IMR-90 (cell line): ENCODE measurements around the gene CAPN8. TPM values are rescaled to one million over a fixed set of nuclear protein-coding genes. Genes with fewer than 3 reads are reported as not detected.

Experiments used
- ATAC-seq: fragments of 200-7000 bp; cut with Tn5 transposase; 2 replicates; pipeline ENCODE4 v1.9.1; 2020; ENCODE audit warnings: low read depth, mild to moderate bottlenecking, moderate library complexity
- BruUV-seq: library from RNA; stranded (reverse); fragments of 400-500 nt; replicated peaks from 2 replicates; lab custom pipeline; 2021; lab: Mats Ljungman, UMichigan
- CTCF ChIA-PET: fragments of 300-600 bp; formaldehyde crosslinking; extraction: SDS; loops from one replicate; lab custom pipeline; 2021; ENCODE audit warnings: antibody characterized with exemption; lab: Yijun Ruan, JAX
- POLR2A ChIA-PET: fragments of 300-600 bp; sonication (Branson Sonifier 250); formaldehyde crosslinking; loops from one replicate; lab custom pipeline; 2022; ENCODE audit warnings: antibody characterized with exemption; ENCODE audit not compliant: unreplicated experiment; lab: Charles Lee
- DNase-seq: peaks from one replicate; pipeline ENCODE4 v3.0.0; 2013
- H2AFZ ChIP-seq: replicated peaks from 2 replicates; pipeline ENCODE3; 2013; ENCODE audit warnings: low read length, mild to moderate bottlenecking; ENCODE audit not compliant: poor library complexity
- H2AK5ac ChIP-seq: 2 replicates; pipeline ENCODE4 v1.6.1; 2013; ENCODE audit warnings: low read depth, low read length, inconsistent platforms
- H2AK9ac ChIP-seq: replicated peaks from 2 replicates; pipeline ENCODE3; 2013; ENCODE audit warnings: mild to moderate bottlenecking, low read depth, low read length, moderate library complexity; ENCODE audit not compliant: poor library complexity
- H2BK120ac ChIP-seq: 2 replicates; pipeline ENCODE4 v1.6.1; 2013; ENCODE audit warnings: low read depth, low read length, inconsistent platforms
- H2BK15ac ChIP-seq: 3 replicates; pipeline ENCODE4 v1.6.1; 2013; ENCODE audit warnings: low read depth, low read length, inconsistent platforms
- H2BK20ac ChIP-seq: 2 replicates; pipeline ENCODE4 v1.6.1; 2013; ENCODE audit warnings: low read depth, mild to moderate bottlenecking, inconsistent platforms, low read length, moderate library complexity
- H2BK5ac ChIP-seq: 2 replicates; pipeline ENCODE4 v1.6.1; 2013; ENCODE audit warnings: mild to moderate bottlenecking, low read depth, low read length, inconsistent platforms; ENCODE audit not compliant: poor library complexity, severe bottlenecking
- H3K14ac ChIP-seq: replicated peaks from 2 replicates; pipeline ENCODE4 v1.6.1; 2013; ENCODE audit warnings: low read depth, low read length, inconsistent platforms
- H3K18ac ChIP-seq: 2 replicates; pipeline ENCODE4 v1.6.1; 2013; ENCODE audit warnings: low read depth, low read length, control low read depth
- H3K23ac ChIP-seq: 2 replicates; pipeline ENCODE4 v1.6.1; 2013; ENCODE audit warnings: low read depth, low read length, inconsistent platforms
- H3K27ac ChIP-seq: 2 replicates; pipeline ENCODE4 v1.5.1; 2013; ENCODE audit warnings: mild to moderate bottlenecking, control low read depth, low read length; ENCODE audit not compliant: insufficient read depth
- H3K27me3 ChIP-seq: 2 replicates; pipeline ENCODE4 v1.6.1; 2013; ENCODE audit warnings: low read length; ENCODE audit not compliant: control insufficient read depth, insufficient read depth
- H3K36me3 ChIP-seq: 2 replicates; pipeline ENCODE4 v1.6.1; 2013; ENCODE audit warnings: low read length, mixed read lengths; ENCODE audit not compliant: control insufficient read depth, insufficient read depth
- H3K4ac ChIP-seq: 2 replicates; pipeline ENCODE4 v1.6.1; 2013; ENCODE audit warnings: low read depth, low read length, inconsistent platforms
- H3K4me1 ChIP-seq: 2 replicates; pipeline ENCODE4 v1.6.1; 2013; ENCODE audit warnings: low read length, mixed read lengths; ENCODE audit not compliant: control insufficient read depth, insufficient read depth
- H3K4me2 ChIP-seq: 2 replicates; pipeline ENCODE4 v1.6.1; 2013; ENCODE audit warnings: low read depth, mild to moderate bottlenecking, control low read depth, low read length, moderate library complexity
- H3K4me3 ChIP-seq: 2 replicates; pipeline ENCODE4 v1.5.1; 2013; ENCODE audit warnings: low read depth, mild to moderate bottlenecking, control low read depth, low read length, moderate library complexity; ENCODE audit not compliant: insufficient read depth
- H3K56ac ChIP-seq: 2 replicates; pipeline ENCODE4 v1.6.1; 2013; ENCODE audit warnings: low read length, inconsistent platforms; ENCODE audit not compliant: insufficient read depth; ENCODE audit errors: extremely low read depth
- H3K79me1 ChIP-seq, 2 experiments: 2 replicates each; pipeline ENCODE4 v1.6.1; 2013; ENCODE audit warnings: low read length in 2 of 2, inconsistent platforms in 1 of 2, low read depth in 1 of 2
- H3K9ac ChIP-seq: 2 replicates; pipeline ENCODE4 v1.6.1; 2013; ENCODE audit warnings: low read depth, low read length, control low read depth
- H3K9me1 ChIP-seq: 2 replicates; pipeline ENCODE4 v1.6.1; 2013; ENCODE audit warnings: low read length, inconsistent platforms; ENCODE audit not compliant: insufficient read depth
- H3K9me3 ChIP-seq: 2 replicates; pipeline ENCODE4 v1.6.1; 2013; ENCODE audit warnings: low read length; ENCODE audit not compliant: control insufficient read depth, insufficient read depth
- H4K20me1 ChIP-seq: 2 replicates; pipeline ENCODE4 v1.6.1; 2013; ENCODE audit warnings: low read length, inconsistent platforms; ENCODE audit not compliant: insufficient read depth
- H4K5ac ChIP-seq: 2 replicates; pipeline ENCODE4 v1.6.1; 2013; ENCODE audit warnings: mild to moderate bottlenecking, low read depth, low read length, control low read depth
- H4K8ac ChIP-seq, 2 experiments: 2 replicates each; pipeline ENCODE4 v1.6.1; 2013; ENCODE audit warnings: low read depth in 2 of 2, low read length in 2 of 2, control low read depth in 1 of 2, inconsistent platforms in 1 of 2
- H4K91ac ChIP-seq: 2 replicates; pipeline ENCODE4 v1.6.1; 2013; ENCODE audit warnings: low read depth, low read length, inconsistent platforms; ENCODE audit not compliant: insufficient read depth
- FOS ChIP-seq: fragments of 150-350 bp; IDR thresholded peaks from 2 replicates; pipeline ENCODE4 v1.6.1; 2016; ENCODE audit warnings: low read depth, low read length
- RAD21 ChIP-seq: IDR thresholded peaks from 2 replicates; pipeline ENCODE4 v1.6.1; 2012; ENCODE audit warnings: low read length, improper control_type of control experiment
- SMC3 ChIP-seq: fragments of 150-350 bp; IDR thresholded peaks from 2 replicates; pipeline ENCODE4 v1.6.1; 2016; ENCODE audit warnings: low read depth, mild to moderate bottlenecking, antibody characterized with exemption, low read length, moderate library complexity
- WGBS, 2 experiments: methylation state at CpG; one replicate each; pipeline versions ENCODE4 v1.1.5 to v1.1.7; 2013; ENCODE audit warnings: missing lambda C conversion rate in 2 of 2; ENCODE audit not compliant: insufficient read length in 1 of 2; ENCODE audit errors: extremely low coverage in 2 of 2; 5-methylcytosine and 5-hydroxymethylcytosine counted together
- dilution Hi-C: fragments of 300-500 bp; cut with HindIII; formaldehyde crosslinking; loops from one replicate; pipeline ENCODE4 v1.14.3; 2018; ENCODE audit warnings: low sequenced_read_pairs; ENCODE audit not compliant: unreplicated experiment
- in situ Hi-C: fragments of 300-500 bp; cut with MboI; formaldehyde crosslinking; loops from 3 replicates; pipeline ENCODE4 v1.14.3; 2019; ENCODE audit warnings: low sequenced_read_pairs, inconsistent platforms, mixed read lengths
- intact Hi-C: fragments of 100-400 bp; cut with micrococcal nuclease; formaldehyde crosslinking; loops from 2 replicates; pipeline ENCODE4 v1.10.0; 2022
- polyA plus RNA-seq, 3 experiments: library from polyadenylated mRNA; depleted of rRNA; stranded (reverse); fragments of >200 nt; gene quantifications; 2 replicates each; pipeline ENCODE4 v1.2.3, GENCODE V29; 2012; ENCODE audit warnings: low replicate concordance in 1 of 3
- total RNA-seq: library from RNA; depleted of rRNA; stranded (reverse); fragments of >200 nt; gene quantifications from 2 replicates; pipeline ENCODE4 v1.2.3, GENCODE V29; 2012
- TF ChIP-seq, protein P1 (sequence below): conservative IDR thresholded peaks from 2 replicates; pipeline ENCODE4 v1.5.1; 2012; ENCODE audit warnings: mild to moderate bottlenecking, low read depth, low read length, improper control_type of control experiment

Gene CAPN8
- total and polyA plus RNA-seq, 2 of the 4 experiments (the other 2 are of a cell fraction): not detected

- POLR2A ChIA-PET: no interaction called here
- in situ Hi-C loops: no loop called here
Measured at GRCh38 chr1:223531742-223532341, 133.7 kb downstream of the CAPN8 start.

More at GRCh38 chr1:223531742-223532341, 133.7 kb downstream of the CAPN8 start:
- no peaks in the 10 kb centered on the region for H3K9me1 ChIP-seq
- H3K27me3 ChIP-seq: peaks cover 7% of the 10 kb centered on the region
- no peak overlapping the region for H3K4me2 ChIP-seq
- H3K18ac ChIP-seq: no peak overlapping the region
- no peak overlapping the region for H3K4ac ChIP-seq
- H2BK15ac ChIP-seq: no peak overlapping the region
- H3K9me3 ChIP-seq: no peaks in the 10 kb centered on the region
- no peaks in the 10 kb centered on the region for H3K36me3 ChIP-seq
- H3K4me3 ChIP-seq: no peak overlapping the region
- no peak for TF ChIP-seq FOS
- TF ChIP-seq RAD21: peak; percentile 54
- peak; percentile 40 for TF ChIP-seq SMC3
- TF ChIP-seq, protein P1, sequence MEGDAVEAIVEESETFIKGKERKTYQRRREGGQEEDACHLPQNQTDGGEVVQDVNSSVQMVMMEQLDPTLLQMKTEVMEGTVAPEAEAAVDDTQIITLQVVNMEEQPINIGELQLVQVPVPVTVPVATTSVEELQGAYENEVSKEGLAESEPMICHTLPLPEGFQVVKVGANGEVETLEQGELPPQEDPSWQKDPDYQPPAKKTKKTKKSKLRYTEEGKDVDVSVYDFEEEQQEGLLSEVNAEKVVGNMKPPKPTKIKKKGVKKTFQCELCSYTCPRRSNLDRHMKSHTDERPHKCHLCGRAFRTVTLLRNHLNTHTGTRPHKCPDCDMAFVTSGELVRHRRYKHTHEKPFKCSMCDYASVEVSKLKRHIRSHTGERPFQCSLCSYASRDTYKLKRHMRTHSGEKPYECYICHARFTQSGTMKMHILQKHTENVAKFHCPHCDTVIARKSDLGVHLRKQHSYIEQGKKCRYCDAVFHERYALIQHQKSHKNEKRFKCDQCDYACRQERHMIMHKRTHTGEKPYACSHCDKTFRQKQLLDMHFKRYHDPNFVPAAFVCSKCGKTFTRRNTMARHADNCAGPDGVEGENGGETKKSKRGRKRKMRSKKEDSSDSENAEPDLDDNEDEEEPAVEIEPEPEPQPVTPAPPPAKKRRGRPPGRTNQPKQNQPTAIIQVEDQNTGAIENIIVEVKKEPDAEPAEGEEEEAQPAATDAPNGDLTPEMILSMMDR: peak; percentile 53
- H4K5ac ChIP-seq: no peak overlapping the region
- H4K8ac ChIP-seq: no peak overlapping the region
- no peaks in the 10 kb centered on the region for H3K4me1 ChIP-seq
- no peak overlapping the region for H3K14ac ChIP-seq
- no peak overlapping the region for H3K9ac ChIP-seq
- CTCF ChIA-PET: no interaction called here
- H3K79me1 ChIP-seq: no peaks in the 10 kb centered on the region
- DNase-seq (peak; percentile 19), ATAC-seq (no peak)
- no peak overlapping the region for H2AFZ ChIP-seq
- no TSS peak for BruUV-seq
- no peak overlapping the region for H4K91ac ChIP-seq
- no peak overlapping the region for H3K56ac ChIP-seq
- no peak overlapping the region for H2BK120ac ChIP-seq
- 0% methylated on average over 1 of the region's 11 CpGs; no CpG with 5 or more reads in 1 of the 2 experiments for WGBS, 2 experiments
- no peak overlapping the region for H3K23ac ChIP-seq
- no peaks in the 10 kb centered on the region for H4K20me1 ChIP-seq
- H2BK20ac ChIP-seq: no peak overlapping the region
- no peak overlapping the region for H2AK5ac ChIP-seq
- no peak overlapping the region for H2BK5ac ChIP-seq
- dilution Hi-C loops (no loop called here), intact Hi-C loops (loop anchor here (2.0 kb wide), 1 partner anchor 153 kb away; no protein-coding TSS in a partner anchor)
- no peak overlapping the region for H3K27ac ChIP-seq
- peak overlapping the region; percentile 71 for H2AK9ac ChIP-seq
